Stimulated activated CD8-positive, alpha-beta memory T cell treated with anti-CD3 and anti-CD28 coated beads, Interleukin-12 subunit alpha, Interleukin-12 subunit beta, amount 100 ng/mL, for 4 hours (primary cell): ENCODE measurements around the gene EVI5L.
"Not testable (repeated sequence)": the region's sequence is repeated elsewhere in the genome, so short reads cannot be mapped to it uniquely, and the experiment has no call there.

ENCODE experiments used
- DNase-seq: peaks from one replicate; pipeline ENCODE4 v3.0.0-alpha.2; 2020; ENCODE audit warnings: low read depth

EVI5L gene

DNA sequence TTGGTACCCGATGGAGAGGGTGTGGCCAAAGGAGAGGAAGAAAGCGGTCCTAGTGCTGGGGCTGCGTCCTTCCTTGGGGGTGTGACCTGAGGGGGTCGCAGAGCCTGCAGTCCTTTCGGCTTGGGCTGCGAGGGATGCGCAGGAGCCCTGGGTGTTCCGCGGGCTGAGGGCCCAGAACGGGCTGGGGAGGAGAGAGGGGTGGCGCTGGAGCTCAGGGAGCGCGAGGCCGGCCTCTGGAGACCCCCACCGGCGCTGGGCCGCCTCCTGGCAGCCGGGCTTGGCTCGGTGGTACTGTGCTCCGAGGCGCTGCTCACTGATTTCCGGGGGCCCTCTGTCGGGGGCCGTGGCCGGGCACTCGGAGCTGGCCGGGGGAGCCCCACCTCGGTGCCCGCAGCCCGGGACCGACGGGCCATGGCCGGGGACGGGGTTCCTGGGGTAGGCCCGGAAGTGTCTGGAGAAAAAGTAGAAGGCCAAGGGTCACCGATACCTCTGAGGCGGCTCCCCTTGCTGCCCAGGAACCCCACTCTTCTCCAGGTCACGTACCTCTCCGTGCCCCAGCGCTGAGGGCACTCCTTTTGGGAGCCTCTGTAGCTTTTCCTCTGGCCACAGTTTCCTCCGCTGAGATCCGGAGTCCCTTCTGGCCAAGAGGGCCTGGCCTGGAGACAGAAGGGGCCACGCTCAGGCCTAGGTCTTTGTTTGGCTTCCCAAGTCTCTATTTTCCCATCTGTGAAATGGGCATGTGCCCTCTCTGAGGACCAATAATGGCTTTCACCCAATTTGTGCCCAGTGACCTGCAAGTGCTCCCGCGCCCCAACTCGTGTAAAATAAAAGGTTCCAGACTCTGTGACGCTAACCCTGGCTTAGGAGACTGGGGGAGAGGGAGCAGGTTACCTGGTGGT is 42.5 kb downstream of the EVI5L start:
- no peak for DNase-seq

DNA sequence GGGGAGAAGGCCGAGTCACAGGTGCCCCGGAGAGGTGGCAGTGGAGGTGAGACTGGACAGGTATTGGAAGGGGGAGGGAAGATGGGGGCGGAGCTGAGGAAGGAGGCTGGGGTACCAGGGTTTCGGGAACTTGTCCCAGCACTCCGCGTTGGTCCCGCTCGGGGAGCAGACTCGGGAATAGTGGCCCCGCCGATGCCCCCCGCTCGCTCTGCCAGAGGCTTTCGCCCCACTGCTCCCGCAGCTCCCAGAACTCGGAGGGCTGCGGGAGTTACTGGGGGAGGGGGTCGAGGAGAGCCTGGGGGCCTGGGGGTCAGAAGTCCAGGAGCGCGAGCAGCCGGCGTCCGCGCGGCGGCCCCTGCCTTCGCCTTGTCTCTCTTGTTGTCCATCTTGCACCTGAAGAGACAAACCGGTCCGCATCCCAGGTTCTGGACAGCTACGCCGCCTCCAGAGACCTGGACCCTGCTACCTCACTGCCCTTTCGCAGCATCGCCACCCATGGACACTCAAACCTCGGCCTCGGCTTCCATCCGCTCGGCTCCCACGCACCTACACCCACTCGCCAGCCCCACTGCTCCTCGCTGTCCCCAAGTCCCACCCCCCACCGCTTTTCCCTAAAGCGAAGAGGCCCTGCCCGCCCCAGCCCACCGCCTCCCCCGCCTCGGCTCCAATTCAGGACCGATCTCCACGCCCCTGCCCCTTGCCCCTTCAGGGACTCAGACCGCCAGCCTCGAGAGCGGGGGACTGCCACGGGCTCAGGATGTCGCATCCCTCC is 43.5 kb downstream of the EVI5L start:
- DNase-seq, result no peak

GRCh38 chr19:7874076-7874896 is 44.3 kb downstream of the EVI5L start, which contains the start of gene PRR36:
PRR36 (minus strand) TSS chr19:7874390; CDS start chr19:7873689, 701 bp downstream.
- DNase-seq, result no peak

- no peak for DNase-seq
These were observed 44.9 kb downstream of the EVI5L start for GRCh38 chr19:7874897-7875273.

DNA sequence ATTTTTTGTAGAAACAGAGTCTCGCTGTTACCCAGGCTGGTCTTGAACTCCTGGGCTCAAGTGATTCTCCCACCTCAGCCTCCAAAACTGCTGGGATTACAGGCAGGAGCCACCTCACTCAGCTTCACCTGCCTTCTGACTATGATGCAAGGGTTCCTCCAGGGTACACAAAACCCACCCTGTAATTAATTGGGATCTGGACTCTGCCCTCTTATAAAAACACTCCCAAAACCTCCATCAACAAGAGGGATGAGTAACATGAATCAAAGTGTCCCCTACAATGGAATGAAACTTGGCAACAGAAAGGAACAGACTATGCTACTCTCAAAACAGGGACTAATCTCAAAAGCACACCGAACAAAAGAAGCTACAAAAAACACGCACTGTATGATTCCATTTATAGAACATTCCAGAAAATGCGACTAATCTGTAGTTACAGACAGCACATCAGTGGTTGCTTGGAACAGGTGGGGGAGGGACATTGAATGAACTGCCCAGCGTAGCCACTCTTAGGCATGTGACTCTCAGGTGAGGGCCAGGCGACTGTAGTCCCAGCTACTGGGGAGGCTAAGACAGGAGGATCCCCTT is 47.3 kb downstream of the EVI5L start:
- DNase-seq, result no peak

GRCh38 chr19:7879111-7879807 is 49.2 kb downstream of the EVI5L start:
- DNase-seq, result no peak

- no peak for DNase-seq
These were observed 49.8 kb downstream of the EVI5L start for GRCh38 chr19:7879836-7880235.

- no peak for DNase-seq
These were observed 51.9 kb downstream of the EVI5L start for GRCh38 chr19:7881910-7882309.

DNA sequence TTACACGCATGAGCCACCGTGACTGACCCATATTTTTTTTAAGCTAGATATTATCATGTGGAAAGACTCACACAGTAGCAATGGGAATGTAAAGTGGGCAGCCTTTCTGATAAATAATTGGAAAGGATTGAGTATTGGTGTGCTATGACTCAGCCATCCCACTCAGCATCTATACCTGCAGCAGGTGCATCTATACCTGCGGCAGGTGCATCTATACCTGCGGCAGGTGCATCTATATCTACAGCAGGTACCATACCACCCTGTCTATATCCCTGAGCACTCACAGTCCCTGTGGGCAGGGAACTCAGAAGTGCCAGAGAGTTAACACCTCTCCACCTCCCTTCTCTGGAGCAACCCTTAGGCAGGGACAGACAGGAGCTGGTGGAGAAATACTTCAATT is 53.1 kb downstream of the EVI5L start:
- no peak for DNase-seq

- DNase-seq, result no peak
These were observed 54.0 kb downstream of the EVI5L start for GRCh38 chr19:7883796-7884570.

DNA sequence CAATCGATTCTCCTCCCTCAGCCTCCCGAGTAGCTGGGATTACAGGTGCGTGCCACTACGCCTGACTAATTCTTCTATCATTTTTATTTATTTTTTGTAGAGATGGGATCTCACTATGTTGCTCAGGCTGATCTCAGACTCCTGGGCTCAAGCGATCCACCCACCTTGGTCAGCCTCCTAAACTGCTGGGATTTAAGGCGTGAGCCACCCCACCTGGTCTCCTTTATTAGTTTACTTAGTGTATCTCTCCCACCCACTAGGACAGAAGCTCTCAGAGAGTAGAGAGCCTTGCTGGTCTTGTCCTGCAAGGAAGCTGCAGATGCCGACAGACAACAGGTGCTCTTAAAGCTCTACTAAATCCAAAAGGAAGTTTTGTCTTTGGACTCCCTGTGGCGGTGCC is 55.8 kb downstream of the EVI5L start:
- DNase-seq, result no peak

- DNase-seq, result no peak
These were observed 57.6 kb downstream of the EVI5L start for GRCh38 chr19:7887408-7888144.

GRCh38 chr19:7888145-7888825 is 58.3 kb downstream of the EVI5L start, which contains the start of gene LRRC8E:
LRRC8E (plus strand) TSS chr19:7888510; CDS start chr19:7895604, 7,094 bp downstream.
- DNase-seq, result no peak

DNA sequence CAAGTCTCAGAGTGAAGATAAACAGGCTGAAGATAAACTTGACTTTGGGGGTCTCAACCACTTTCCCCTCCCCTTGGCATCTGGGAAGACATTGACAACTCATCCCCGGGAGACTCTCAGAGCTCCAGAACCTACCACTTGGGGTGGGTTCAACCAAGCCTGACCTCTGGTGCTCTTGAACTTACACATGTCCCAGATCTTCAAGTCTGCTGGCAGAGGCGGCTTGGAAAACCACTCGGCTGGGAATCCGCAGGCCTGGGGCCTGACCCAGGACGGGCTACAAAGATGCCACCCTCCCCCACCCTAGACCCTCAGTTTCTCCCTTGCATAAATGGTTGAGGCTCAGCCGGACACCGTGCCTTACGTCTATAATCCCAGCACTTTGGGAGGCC is 58.8 kb downstream of the EVI5L start:
- no peak for DNase-seq

DNA sequence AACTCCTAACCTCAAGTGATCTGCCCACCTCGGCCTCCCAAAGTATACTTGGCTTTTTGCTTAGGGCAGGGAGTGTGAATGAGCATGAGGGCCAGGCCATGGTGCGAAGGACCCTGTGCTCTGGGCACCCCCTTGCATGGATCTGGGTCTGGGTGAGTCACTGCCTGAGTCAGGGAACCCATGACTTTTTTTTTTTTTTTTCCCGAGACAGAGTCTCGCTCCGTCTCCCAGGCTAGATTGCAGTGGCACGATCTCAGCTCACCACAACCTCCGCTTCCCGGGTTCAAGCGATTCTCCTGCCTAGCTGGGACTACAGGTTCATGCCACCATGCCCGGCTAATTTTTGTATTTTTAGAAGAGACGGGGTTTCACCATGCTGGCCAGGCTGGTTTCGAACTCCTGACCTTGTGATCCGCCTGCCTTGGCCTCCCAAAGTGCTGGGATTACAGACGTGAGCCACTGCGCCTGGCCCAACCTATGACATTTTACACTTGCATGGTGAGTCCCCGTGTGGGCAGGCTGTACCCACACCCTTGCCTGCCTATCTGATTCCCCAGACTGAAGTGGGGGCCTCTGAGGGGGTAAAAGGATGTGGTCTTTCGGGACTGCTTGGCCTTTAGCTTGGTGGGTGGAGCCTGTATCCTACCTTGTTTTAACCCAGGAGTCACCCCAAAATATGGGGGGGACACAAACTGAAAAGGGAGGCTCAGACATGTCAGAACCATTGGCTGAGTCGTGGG is 63.5 kb downstream of the EVI5L start:
- DNase-seq, result not testable (repeated sequence)

DNA sequence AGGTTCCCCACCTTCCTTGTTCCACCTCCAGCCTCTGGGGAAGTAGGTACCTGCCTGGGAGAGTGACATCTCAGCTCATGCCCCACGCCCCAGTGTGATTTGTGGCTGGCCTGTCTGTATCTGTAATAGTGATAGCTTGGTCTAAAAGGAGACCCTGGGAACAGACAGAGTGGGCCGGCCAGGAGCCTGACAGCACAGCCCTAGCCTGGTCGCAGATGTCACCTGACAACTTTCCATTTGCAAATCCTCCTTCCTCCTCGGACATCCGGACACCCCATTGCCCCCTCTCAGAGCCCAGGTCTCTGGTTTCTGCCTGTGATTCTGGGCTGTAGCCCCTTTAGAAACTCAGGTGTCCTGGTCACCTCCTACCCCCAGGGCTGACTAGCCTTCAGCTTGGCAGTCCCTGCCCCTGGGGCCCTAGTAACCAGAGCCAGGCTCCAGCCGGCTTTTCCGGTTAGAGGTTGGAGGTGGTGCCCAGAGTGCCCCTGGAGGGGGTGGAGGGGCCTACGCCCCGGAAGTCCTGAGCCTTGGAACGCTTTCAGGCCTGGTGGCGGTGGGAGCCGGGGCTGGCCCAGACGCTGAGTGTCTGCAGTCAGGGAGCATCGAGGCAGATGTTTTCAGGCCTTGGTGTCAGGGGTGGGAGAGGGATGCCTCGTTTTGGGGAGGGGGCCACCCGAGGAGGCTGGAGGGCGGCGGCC is 64.7 kb downstream of the EVI5L start:
- DNase-seq, result no peak

GRCh38 chr19:7895565-7895964 is 65.5 kb downstream of the EVI5L start:
- no peak for DNase-seq

- DNase-seq, result no peak
These were observed 67.3 kb downstream of the EVI5L start for GRCh38 chr19:7897292-7897691.
